PC-3 (cell line): ENCODE data around the gene DUSP12. TPM values are rescaled to one million over a fixed set of nuclear protein-coding genes. Genes with fewer than 3 reads are reported as not detected.
A peak's percentile ranks its signal among the peaks of the same experiment; 100 is the strongest.

ENCODE experiments used
- ATAC-seq: fragments of 200-7000 bp; cut with Tn5 transposase; 2 replicates; pipeline ENCODE4 v1.9.1; 2020; ENCODE audit warnings: mild to moderate bottlenecking, moderate library complexity
- BruUV-seq: library from RNA; stranded (reverse); fragments of 400-500 nt; replicated peaks from 2 replicates; lab custom pipeline; 2021; lab: Mats Ljungman, UMichigan
- CTCF ChIA-PET: fragments of 300-600 bp; sonication (Branson Sonifier 250); formaldehyde crosslinking; loops from one replicate; lab custom pipeline; 2022; ENCODE audit warnings: antibody characterized with exemption; lab: Charles Lee
- POLR2A ChIA-PET: fragments of 300-600 bp; sonication (Branson Sonifier 250); formaldehyde crosslinking; loops from one replicate; lab custom pipeline; 2022; ENCODE audit warnings: antibody characterized with exemption; ENCODE audit not compliant: unreplicated experiment; lab: Charles Lee
- DNase-seq: peaks from one replicate; pipeline ENCODE4 v3.0.0-alpha.2; 2015
- H2AFZ ChIP-seq: fragments of 300-600 bp; sonication (generic); 2 replicates; pipeline ENCODE4 v1.6.0; 2016; ENCODE audit warnings: antibody characterized with exemption, low read length
- H3F3A ChIP-seq: fragments of 300-600 bp; sonication (generic); one replicate; pipeline ENCODE4 v1.6.0; 2017; ENCODE audit warnings: antibody characterized with exemption, low read length, control low read depth, mild to moderate bottlenecking; ENCODE audit not compliant: unreplicated experiment
- H3K27ac ChIP-seq: fragments of 300-600 bp; sonication (generic); 2 replicates; pipeline ENCODE4 v1.5.1; 2016; ENCODE audit warnings: mild to moderate bottlenecking, low read length
- H3K27me3 ChIP-seq: fragments of 300-600 bp; sonication (generic); 2 replicates; pipeline ENCODE4 v1.6.1; 2016; ENCODE audit warnings: low read length, mixed read lengths
- H3K36me3 ChIP-seq: fragments of 300-600 bp; sonication (generic); 2 replicates; pipeline ENCODE4 v1.6.1; 2016; ENCODE audit warnings: low read depth, mixed run types, low read length, mixed read lengths
- H3K4me1 ChIP-seq: fragments of 300-600 bp; sonication (generic); 2 replicates; pipeline ENCODE4 v1.5.1; 2016; ENCODE audit warnings: low read length; ENCODE audit not compliant: insufficient read depth
- H3K4me2 ChIP-seq: fragments of 300-600 bp; sonication (generic); 2 replicates; pipeline ENCODE4 v1.6.0; 2016; ENCODE audit warnings: low read length
- H3K4me3 ChIP-seq: fragments of 300-600 bp; sonication (generic); 2 replicates; pipeline ENCODE4 v1.5.1; 2016; ENCODE audit warnings: mild to moderate bottlenecking, low read length, mixed read lengths
- H3K79me2 ChIP-seq: fragments of 300-600 bp; sonication (generic); 2 replicates; pipeline ENCODE4 v1.6.1; 2017; ENCODE audit warnings: low read length, mixed read lengths
- H3K9ac ChIP-seq: fragments of 300-600 bp; sonication (generic); 2 replicates; pipeline ENCODE4 v1.6.0; 2016; ENCODE audit warnings: mild to moderate bottlenecking, low read length
- H3K9me2 ChIP-seq: fragments of 300-600 bp; sonication (generic); replicated peaks from 2 replicates; pipeline ENCODE4 v1.6.1; 2016; ENCODE audit warnings: mixed run types, low read length, mixed read lengths
- H3K9me3 ChIP-seq: fragments of 300-600 bp; sonication (generic); 2 replicates; pipeline ENCODE4 v1.6.1; 2016; ENCODE audit warnings: low read length, mixed read lengths
- H4K20me1 ChIP-seq: fragments of 300-600 bp; sonication (generic); 2 replicates; pipeline ENCODE4 v1.6.1; 2016; ENCODE audit warnings: low read length, mixed read lengths
- EZH2 ChIP-seq: fragments of 300-600 bp; sonication (generic); IDR thresholded peaks from one replicate; pipeline ENCODE4 v1.6.1; 2017; ENCODE audit warnings: antibody characterized with exemption, mild to moderate bottlenecking, low read length; ENCODE audit not compliant: unreplicated experiment
- EZH2phosphoT487 ChIP-seq: fragments of 300-600 bp; sonication (generic); IDR thresholded peaks from 2 replicates; pipeline ENCODE4 v1.6.1; 2018; ENCODE audit warnings: mild to moderate bottlenecking, antibody characterized with exemption, low read length, borderline replicate concordance
- intact Hi-C: fragments of 100-400 bp; cut with micrococcal nuclease; formaldehyde crosslinking; loops from 2 replicates; pipeline ENCODE4 v1.9.0; 2023
- total RNA-seq: library from RNA; depleted of rRNA; stranded (reverse); fragments of >200 nt; gene quantifications from 2 replicates; pipeline ENCODE4 v1.2.3, GENCODE V29; 2014
- TF ChIP-seq, protein P1 (sequence below): fragments of 300-600 bp; sonication (generic); conservative IDR thresholded peaks from 2 replicates; pipeline ENCODE4 v1.5.1; 2017; ENCODE audit warnings: antibody characterized with exemption, low read depth, mild to moderate bottlenecking, low read length

Gene DUSP12
- total RNA-seq, 1 experiment from 2014 or later = 82.2 TPM

- no TSS peak for BruUV-seq
- H3K4me1 ChIP-seq = peaks cover 90% of the 10 kb centered on the region
- CTCF ChIA-PET = no interaction called here
Observed at GRCh38 chr1:161733526-161733925, 16.1 kb upstream of the DUSP12 start.

GRCh38 chr1:161735837-161736236, 13.7 kb upstream of the DUSP12 start:
- no peaks in the 10 kb centered on the region for H3K36me3 ChIP-seq
- peak overlapping the region; percentile 61 for H2AFZ ChIP-seq
- no peaks in the 10 kb centered on the region for H4K20me1 ChIP-seq
- peak overlapping the region; percentile 81 for H3K4me2 ChIP-seq
- ATAC-seq (no peak), DNase-seq (no peak)
- H3K27ac ChIP-seq = peak overlapping the region; percentile 92
- no peaks in the 10 kb centered on the region for H3K9me3 ChIP-seq
- H3K4me3 ChIP-seq = peak overlapping the region; percentile 57; the same call in 1 of the 2 replicates
- H3K27me3 ChIP-seq = no peaks in the 10 kb centered on the region
- H3K79me2 ChIP-seq = peaks cover 9% of the 10 kb centered on the region
- no peak for TF ChIP-seq EZH2phosphoT487
- TF ChIP-seq, protein P1, sequence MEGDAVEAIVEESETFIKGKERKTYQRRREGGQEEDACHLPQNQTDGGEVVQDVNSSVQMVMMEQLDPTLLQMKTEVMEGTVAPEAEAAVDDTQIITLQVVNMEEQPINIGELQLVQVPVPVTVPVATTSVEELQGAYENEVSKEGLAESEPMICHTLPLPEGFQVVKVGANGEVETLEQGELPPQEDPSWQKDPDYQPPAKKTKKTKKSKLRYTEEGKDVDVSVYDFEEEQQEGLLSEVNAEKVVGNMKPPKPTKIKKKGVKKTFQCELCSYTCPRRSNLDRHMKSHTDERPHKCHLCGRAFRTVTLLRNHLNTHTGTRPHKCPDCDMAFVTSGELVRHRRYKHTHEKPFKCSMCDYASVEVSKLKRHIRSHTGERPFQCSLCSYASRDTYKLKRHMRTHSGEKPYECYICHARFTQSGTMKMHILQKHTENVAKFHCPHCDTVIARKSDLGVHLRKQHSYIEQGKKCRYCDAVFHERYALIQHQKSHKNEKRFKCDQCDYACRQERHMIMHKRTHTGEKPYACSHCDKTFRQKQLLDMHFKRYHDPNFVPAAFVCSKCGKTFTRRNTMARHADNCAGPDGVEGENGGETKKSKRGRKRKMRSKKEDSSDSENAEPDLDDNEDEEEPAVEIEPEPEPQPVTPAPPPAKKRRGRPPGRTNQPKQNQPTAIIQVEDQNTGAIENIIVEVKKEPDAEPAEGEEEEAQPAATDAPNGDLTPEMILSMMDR = no peak
- no peak for TF ChIP-seq EZH2
- no peaks in the 10 kb centered on the region for H3K9me2 ChIP-seq
- peaks cover 9% of the 10 kb centered on the region for H3F3A ChIP-seq
- H3K9ac ChIP-seq = peak overlapping the region; percentile 70
- TSS peak; percentile 64 for BruUV-seq
- intact Hi-C loops = no loop called here
- POLR2A ChIA-PET = interaction anchor here (0.5 to 0.6 kb wide), 2 partner anchors 93 to 333 kb away, joined by 3 to 4 read pairs; no protein-coding TSS in a partner anchor
- H3K4me1 ChIP-seq = peaks cover 70% of the 10 kb centered on the region
- CTCF ChIA-PET = no interaction called here

More at GRCh38 chr1:161733526-161733925, 16.1 kb upstream of the DUSP12 start:
- ATAC-seq (peak; percentile 60), DNase-seq (peak; percentile 96)
- Histone ChIP-seq H3K9ac (peak overlapping the region; percentile 56), H3K36me3 (no peaks in the 10 kb centered on the region), H3K27me3 (no peaks in the 10 kb centered on the region), H3F3A (peaks cover 9% of the 10 kb centered on the region), H3K9me3 (no peaks in the 10 kb centered on the region), H2AFZ (no peak overlapping the region), H3K79me2 (peaks cover 9% of the 10 kb centered on the region), H4K20me1 (no peaks in the 10 kb centered on the region), H3K9me2 (no peaks in the 10 kb centered on the region), H3K4me2 (peak overlapping the region; percentile 43), H3K27ac (peak overlapping the region; percentile 76), H3K4me3 (no peak overlapping the region)
- no peak for TF ChIP-seq EZH2
- no peak for TF ChIP-seq EZH2phosphoT487
- TF ChIP-seq, protein P1 = no peak
- POLR2A ChIA-PET = interaction anchor here (0.6 kb wide), 1 partner anchor 344 kb away, joined by 4 read pairs; no protein-coding TSS in a partner anchor
- intact Hi-C loops = no loop called here

DNA sequence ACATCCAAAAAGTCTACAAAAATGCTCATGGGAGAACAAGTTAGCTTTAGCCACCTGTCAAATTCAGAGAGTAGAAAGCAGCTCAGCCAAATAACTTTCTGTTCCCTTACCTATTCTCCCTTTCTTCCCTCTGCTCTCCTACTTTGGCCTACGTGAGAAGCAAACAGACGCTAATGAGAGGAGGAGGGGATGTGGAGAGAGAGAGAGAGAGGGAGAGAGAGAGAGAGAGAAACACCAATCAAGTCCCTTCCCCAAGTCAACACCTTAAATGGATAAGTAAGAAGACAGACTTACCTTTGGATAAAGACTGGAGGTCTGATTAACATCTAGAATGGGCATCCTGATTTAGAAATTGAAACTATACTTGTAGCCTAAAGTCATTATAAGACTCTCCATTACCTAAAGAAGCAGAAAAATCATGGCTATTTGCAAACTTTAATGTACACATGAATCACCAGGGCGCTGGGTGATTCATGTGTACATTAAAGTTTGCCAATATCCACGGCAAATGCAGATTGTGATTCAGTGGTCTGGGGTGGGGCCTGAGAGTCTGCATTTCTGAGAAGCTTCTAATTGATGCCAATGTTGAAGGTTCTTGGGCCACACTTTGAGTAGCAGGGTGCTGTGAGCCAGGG, 13.1 kb upstream of the DUSP12 start:
- Histone ChIP-seq H3K9me2 (no peaks in the 10 kb centered on the region), H2AFZ (peak overlapping the region; percentile 61), H3K4me2 (peak overlapping the region; percentile 81), H3K4me3 (peak overlapping the region; percentile 57), H3F3A (peaks cover 9% of the 10 kb centered on the region), H4K20me1 (no peaks in the 10 kb centered on the region), H3K9me3 (no peaks in the 10 kb centered on the region), H3K27ac (peak overlapping the region; percentile 92), H3K36me3 (no peaks in the 10 kb centered on the region), H3K27me3 (no peaks in the 10 kb centered on the region), H3K4me1 (peaks cover 64% of the 10 kb centered on the region), H3K9ac (peak overlapping the region; percentile 70), H3K79me2 (peaks cover 9% of the 10 kb centered on the region)
- intact Hi-C loops = no loop called here
- DNase-seq = peak; percentile 94
- TF ChIP-seq EZH2phosphoT487 = no peak
- POLR2A ChIA-PET = interaction anchor here (0.5 to 0.6 kb wide), 3 partner anchors 8 to 94 kb away, joined by 3 to 5 read pairs (median 4); partner anchors contain the start of gene DUSP12
- BruUV-seq = no TSS peak
- peak; percentile 55 for ATAC-seq
- CTCF ChIA-PET = no interaction called here
